OCI-LY7 (cell line): ENCODE data around the gene TFAP2A. TPM values are rescaled to one million over a fixed set of nuclear protein-coding genes. Genes with fewer than 3 reads are reported as not detected.

Experiments used
- BruUV-seq: library from RNA; stranded (reverse); fragments of 400-500 nt; replicated peaks from 2 replicates; lab custom pipeline; 2021; lab: Mats Ljungman, UMichigan
- CTCF ChIA-PET: fragments of 300-600 bp; sonication (Branson Sonifier 250); formaldehyde crosslinking; loops from one replicate; lab custom pipeline; 2022; ENCODE audit warnings: antibody characterized with exemption; ENCODE audit not compliant: unreplicated experiment; lab: Charles Lee
- POLR2A ChIA-PET: fragments of 300-600 bp; sonication (Branson Sonifier 250); formaldehyde crosslinking; loops from one replicate; lab custom pipeline; 2022; ENCODE audit warnings: antibody characterized with exemption; lab: Charles Lee
- DNase-seq: peaks from one replicate; pipeline ENCODE4 v3.0.0-alpha.2; 2015; ENCODE audit warnings: low spot score
- H2AFZ ChIP-seq: fragments of 200-600 bp; sonication (generic), shearing (Covaris generic); 2 replicates; pipeline ENCODE4 v1.6.1; 2014; ENCODE audit warnings: mild to moderate bottlenecking, antibody characterized with exemption, low read length, moderate library complexity
- H3K27ac ChIP-seq: fragments of 200-600 bp; sonication (generic); 2 replicates; pipeline ENCODE4 v1.5.1; 2014; ENCODE audit warnings: mixed run types, low read depth, mild to moderate bottlenecking, moderate library complexity, low read length, inconsistent platforms; ENCODE audit not compliant: poor library complexity, severe bottlenecking
- H3K36me3 ChIP-seq: fragments of 200-600 bp; sonication (generic); 2 replicates; pipeline ENCODE4 v1.6.1; 2014; ENCODE audit warnings: mild to moderate bottlenecking, antibody characterized with exemption, low read length, moderate library complexity, mixed read lengths; ENCODE audit not compliant: insufficient read depth
- H3K4me1 ChIP-seq: fragments of 200-600 bp; sonication (generic); 2 replicates; pipeline ENCODE4 v1.5.1; 2014; ENCODE audit warnings: mild to moderate bottlenecking, low read length; ENCODE audit not compliant: insufficient read depth, poor library complexity, severe bottlenecking
- H3K4me2 ChIP-seq: fragments of 200-600 bp; sonication (generic); 2 replicates; pipeline ENCODE4 v1.6.1; 2014; ENCODE audit warnings: mild to moderate bottlenecking, low read length
- H3K4me3 ChIP-seq: fragments of 200-600 bp; sonication (generic); 2 replicates; pipeline ENCODE4 v1.5.1; 2014; ENCODE audit warnings: mild to moderate bottlenecking, low read depth, low read length; ENCODE audit not compliant: poor library complexity, severe bottlenecking
- H3K79me2 ChIP-seq: fragments of 200-600 bp; sonication (generic); 2 replicates; pipeline ENCODE4 v1.6.1; 2016; ENCODE audit warnings: low read depth, mild to moderate bottlenecking, low read length, moderate library complexity, mixed read lengths; ENCODE audit not compliant: insufficient read depth
- H3K9me2 ChIP-seq: fragments of 200-600 bp; sonication (generic); 2 replicates; pipeline ENCODE4 v1.6.1; 2016; ENCODE audit warnings: mild to moderate bottlenecking, low read length, mixed read lengths; ENCODE audit not compliant: insufficient read depth
- H3K9me3 ChIP-seq: fragments of 200-600 bp; sonication (generic); 2 replicates; pipeline ENCODE4 v1.6.1; 2014; ENCODE audit warnings: mild to moderate bottlenecking, mixed run types, low read length, mixed read lengths
- H4K20me1 ChIP-seq: fragments of 200-600 bp; sonication (generic); 2 replicates; pipeline ENCODE4 v1.6.1; 2014; ENCODE audit warnings: mild to moderate bottlenecking, antibody characterized with exemption, low read length, moderate library complexity, mixed read lengths; ENCODE audit not compliant: insufficient read depth
- EZH2phosphoT487 ChIP-seq: fragments of 200-600 bp; sonication (generic); IDR thresholded peaks from 2 replicates; pipeline ENCODE4 v1.6.1; 2018; ENCODE audit warnings: low read depth, borderline replicate concordance, mild to moderate bottlenecking, mixed run types, antibody characterized with exemption, low read length, moderate library complexity, mixed read lengths
- intact Hi-C: fragments of 100-400 bp; cut with micrococcal nuclease; formaldehyde crosslinking; loops from one replicate; pipeline ENCODE4 v1.10.0; 2022; ENCODE audit not compliant: unreplicated experiment
- total RNA-seq, 2 experiments: library from RNA; depleted of rRNA in 1 of 2; stranded (reverse); fragments of >200 nt in 1 of 2; shearing (Covaris generic) in 1 of 2; gene quantifications; 2 replicates each; pipeline ENCODE4 v1.2.3, GENCODE V29; 2014 to 2022
- TF ChIP-seq, protein P1 (sequence below): fragments of 200-600 bp; sonication (generic); conservative IDR thresholded peaks from 2 replicates; pipeline ENCODE4 v1.5.1; 2014; ENCODE audit warnings: mild to moderate bottlenecking, antibody characterized with exemption, low read length, moderate library complexity, mixed read lengths

Gene TFAP2A
- total RNA-seq, 2 experiments from 2014 or later = 2.0 to 3.3 TPM

DNA sequence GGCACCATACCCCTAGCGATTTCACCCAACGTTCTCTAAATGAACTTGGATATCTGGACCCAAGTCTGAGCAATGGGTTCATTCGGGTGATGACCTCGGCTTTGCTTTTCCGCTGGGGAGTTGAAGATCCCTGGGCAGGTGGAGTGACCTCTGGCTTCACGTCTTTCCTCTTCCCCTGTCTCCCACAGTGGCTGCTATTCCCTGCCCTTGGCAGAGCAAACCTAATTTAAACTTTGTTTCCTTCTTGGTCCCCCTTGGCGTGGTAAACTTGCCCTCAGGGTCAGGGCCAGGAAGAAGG is 7.8 kb upstream of the TFAP2A start:
- peaks cover 19% of the 10 kb centered on the region for H3K4me1 ChIP-seq
- no peaks in the 10 kb centered on the region for H3K9me2 ChIP-seq
- no peaks in the 10 kb centered on the region for H4K20me1 ChIP-seq
- H2AFZ ChIP-seq = no peak overlapping the region
- no peaks in the 10 kb centered on the region for H3K79me2 ChIP-seq
- no peak for TF ChIP-seq EZH2phosphoT487
- TF ChIP-seq, protein P1, sequence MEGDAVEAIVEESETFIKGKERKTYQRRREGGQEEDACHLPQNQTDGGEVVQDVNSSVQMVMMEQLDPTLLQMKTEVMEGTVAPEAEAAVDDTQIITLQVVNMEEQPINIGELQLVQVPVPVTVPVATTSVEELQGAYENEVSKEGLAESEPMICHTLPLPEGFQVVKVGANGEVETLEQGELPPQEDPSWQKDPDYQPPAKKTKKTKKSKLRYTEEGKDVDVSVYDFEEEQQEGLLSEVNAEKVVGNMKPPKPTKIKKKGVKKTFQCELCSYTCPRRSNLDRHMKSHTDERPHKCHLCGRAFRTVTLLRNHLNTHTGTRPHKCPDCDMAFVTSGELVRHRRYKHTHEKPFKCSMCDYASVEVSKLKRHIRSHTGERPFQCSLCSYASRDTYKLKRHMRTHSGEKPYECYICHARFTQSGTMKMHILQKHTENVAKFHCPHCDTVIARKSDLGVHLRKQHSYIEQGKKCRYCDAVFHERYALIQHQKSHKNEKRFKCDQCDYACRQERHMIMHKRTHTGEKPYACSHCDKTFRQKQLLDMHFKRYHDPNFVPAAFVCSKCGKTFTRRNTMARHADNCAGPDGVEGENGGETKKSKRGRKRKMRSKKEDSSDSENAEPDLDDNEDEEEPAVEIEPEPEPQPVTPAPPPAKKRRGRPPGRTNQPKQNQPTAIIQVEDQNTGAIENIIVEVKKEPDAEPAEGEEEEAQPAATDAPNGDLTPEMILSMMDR = no peak
- no peak overlapping the region for H3K4me3 ChIP-seq
- H3K4me2 ChIP-seq = no peak overlapping the region
- no peak overlapping the region for H3K27ac ChIP-seq
- intact Hi-C loops = no loop called here
- CTCF ChIA-PET = no interaction called here
- POLR2A ChIA-PET = no interaction called here
- no TSS peak for BruUV-seq
- no peaks in the 10 kb centered on the region for H3K36me3 ChIP-seq
- no peak for DNase-seq
- H3K9me3 ChIP-seq = no peaks in the 10 kb centered on the region

DNA sequence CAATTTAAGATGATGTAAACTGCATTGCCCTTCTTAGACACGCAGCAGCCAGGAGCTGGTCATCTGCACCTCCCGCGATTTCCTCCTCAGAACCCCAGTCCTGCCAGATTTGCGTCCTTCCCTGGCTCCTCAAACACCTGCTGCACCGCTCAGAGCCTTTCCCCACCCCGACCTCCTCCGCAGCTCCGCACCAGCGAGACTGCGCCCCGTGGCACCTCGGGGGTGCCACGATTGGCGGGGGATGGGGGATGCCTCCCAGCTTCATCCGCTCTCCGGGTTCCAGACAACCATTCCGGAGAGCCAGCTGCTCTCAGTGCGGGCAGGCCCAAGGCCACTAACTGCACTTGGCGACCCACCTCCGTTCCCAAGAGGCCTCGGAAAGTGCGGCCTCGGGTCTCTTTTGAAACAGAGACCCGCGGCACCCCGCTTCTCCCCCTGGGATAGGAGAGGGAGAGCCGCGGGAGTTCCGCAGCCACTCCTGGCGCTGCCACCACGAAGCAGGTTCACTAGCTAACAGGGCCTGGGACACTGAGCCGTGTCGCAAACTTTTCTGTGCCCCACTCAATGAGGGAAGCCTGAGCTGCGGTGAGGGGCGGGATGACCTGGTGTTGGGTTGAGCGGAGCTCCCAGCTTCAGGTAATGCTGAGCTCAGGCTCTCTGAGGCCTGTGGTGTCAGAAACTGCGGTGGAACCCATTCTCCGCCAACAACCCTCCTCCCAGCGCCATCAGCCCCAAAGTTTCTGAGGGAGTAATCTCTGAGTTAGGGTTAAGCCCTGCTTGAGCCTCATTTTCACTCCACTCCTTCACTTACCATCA is 7.3 kb upstream of the TFAP2A start:
- no peak overlapping the region for H3K27ac ChIP-seq
- no peak for TF ChIP-seq EZH2phosphoT487
- TF ChIP-seq, protein P1 = no peak
- BruUV-seq = no TSS peak
- no peaks in the 10 kb centered on the region for H3K9me2 ChIP-seq
- H3K79me2 ChIP-seq = no peaks in the 10 kb centered on the region
- peaks cover 17% of the 10 kb centered on the region for H3K4me1 ChIP-seq
- no peak overlapping the region for H2AFZ ChIP-seq
- ChIA-PET POLR2A (no interaction called here), CTCF (no interaction called here)
- no peak overlapping the region for H3K4me3 ChIP-seq
- H3K36me3 ChIP-seq = no peaks in the 10 kb centered on the region
- H4K20me1 ChIP-seq = no peaks in the 10 kb centered on the region
- no peak for DNase-seq
- no peak overlapping the region for H3K4me2 ChIP-seq
- H3K9me3 ChIP-seq = no peaks in the 10 kb centered on the region
- intact Hi-C loops = no loop called here

DNA sequence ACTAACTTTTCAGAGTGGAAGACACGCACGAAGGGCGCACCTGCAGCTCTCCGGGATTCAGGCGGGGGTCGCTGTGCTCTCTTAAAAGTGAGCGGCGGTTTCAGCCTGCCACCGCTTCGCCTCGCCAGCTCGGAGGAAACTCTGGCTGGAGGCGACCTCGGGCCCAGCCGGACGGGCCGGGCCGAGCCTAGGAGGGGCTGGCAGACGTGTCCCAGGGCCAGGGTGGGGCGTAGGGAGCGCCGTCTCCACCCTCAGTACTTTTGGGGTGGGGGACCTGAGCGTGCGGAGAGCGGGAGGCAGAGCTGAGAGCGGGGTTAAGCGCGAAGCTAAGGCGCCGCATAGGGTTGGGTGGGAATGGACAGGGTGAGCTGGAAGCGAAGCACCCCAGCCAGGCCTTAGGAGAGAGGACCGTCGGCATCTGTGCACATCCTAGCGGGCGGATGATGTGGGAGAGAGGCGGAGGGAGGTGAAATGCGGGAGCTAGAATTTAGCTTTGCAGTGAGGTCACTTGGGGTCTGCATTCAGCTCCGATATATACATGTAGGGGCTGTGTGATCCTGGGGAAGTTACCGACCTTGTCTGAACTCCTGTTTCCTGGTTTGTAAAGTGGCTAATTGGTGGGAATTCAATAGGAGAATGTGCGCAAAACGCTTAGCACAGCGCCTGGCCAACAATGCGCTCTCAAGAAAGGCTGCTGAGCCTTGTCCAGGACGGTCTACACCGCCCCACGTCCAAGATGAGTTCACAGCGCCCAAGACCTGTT is 6.5 kb upstream of the TFAP2A start:
- H3K27ac ChIP-seq = no peak overlapping the region
- H3K36me3 ChIP-seq = no peaks in the 10 kb centered on the region
- intact Hi-C loops = no loop called here
- no peak overlapping the region for H3K4me2 ChIP-seq
- ChIA-PET CTCF (no interaction called here), POLR2A (no interaction called here)
- no peak for TF ChIP-seq EZH2phosphoT487
- TF ChIP-seq, protein P1 = no peak
- H3K9me3 ChIP-seq = no peaks in the 10 kb centered on the region
- H3K79me2 ChIP-seq = no peaks in the 10 kb centered on the region
- no peak for DNase-seq
- no peaks in the 10 kb centered on the region for H3K9me2 ChIP-seq
- H4K20me1 ChIP-seq = no peaks in the 10 kb centered on the region
- H3K4me3 ChIP-seq = no peak overlapping the region
- no peak overlapping the region for H2AFZ ChIP-seq
- H3K4me1 ChIP-seq = peaks cover 9% of the 10 kb centered on the region
- no TSS peak for BruUV-seq
